SU-DHL-6 (cell line): ENCODE measurements around the gene EIF2AK3.

Experiments used
- EZH2phosphoT487 ChIP-seq: fragments of 200-600 bp; sonication (generic), shearing (Covaris generic); conservative IDR thresholded peaks from 2 replicates; pipeline ENCODE4 v1.6.1; 2018; ENCODE audit warnings: mild to moderate bottlenecking, antibody characterized with exemption, low read length, moderate library complexity, mixed read lengths
- TF ChIP-seq, protein P1 (sequence below): fragments of 200-600 bp; sonication (generic); IDR thresholded peaks from one replicate; pipeline ENCODE4 v1.5.1; 2017; ENCODE audit warnings: antibody characterized with exemption, mild to moderate bottlenecking, low read length, moderate library complexity; ENCODE audit not compliant: insufficient read depth, poor library complexity, severe bottlenecking

DNA sequence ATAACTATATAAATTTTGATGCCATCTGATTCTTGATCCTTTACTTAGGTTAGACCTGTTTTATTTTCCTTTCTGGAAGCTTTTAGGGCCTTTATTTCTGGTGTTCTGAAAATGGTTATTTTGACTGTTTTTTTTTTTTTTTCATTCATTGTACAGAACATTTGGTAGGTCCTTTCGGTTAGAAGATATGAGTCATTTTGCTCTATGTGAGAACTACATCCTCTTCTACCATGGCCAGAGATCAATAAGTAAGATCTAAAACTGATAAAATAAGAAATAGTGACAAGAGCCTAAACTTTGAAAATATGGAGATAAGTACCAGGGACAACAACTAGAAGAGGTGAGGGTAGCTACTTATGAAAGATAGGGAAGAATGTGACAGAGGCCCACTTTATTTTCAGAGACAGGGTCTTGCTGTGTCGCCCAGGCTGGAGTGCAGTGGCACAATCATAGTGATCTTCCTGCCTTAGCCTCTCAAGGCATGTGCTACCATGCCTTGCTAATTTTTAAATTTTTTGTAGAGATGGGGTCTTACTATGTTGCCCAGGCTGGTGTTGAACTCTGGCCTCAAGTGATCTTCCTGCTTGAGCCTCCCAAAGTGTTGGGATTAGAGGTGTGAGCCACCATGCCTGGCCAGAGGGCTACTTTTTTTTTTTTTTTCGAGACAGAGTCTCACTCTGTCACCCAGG is 66.5 kb downstream of the EIF2AK3 start:
- TF ChIP-seq, protein P1, sequence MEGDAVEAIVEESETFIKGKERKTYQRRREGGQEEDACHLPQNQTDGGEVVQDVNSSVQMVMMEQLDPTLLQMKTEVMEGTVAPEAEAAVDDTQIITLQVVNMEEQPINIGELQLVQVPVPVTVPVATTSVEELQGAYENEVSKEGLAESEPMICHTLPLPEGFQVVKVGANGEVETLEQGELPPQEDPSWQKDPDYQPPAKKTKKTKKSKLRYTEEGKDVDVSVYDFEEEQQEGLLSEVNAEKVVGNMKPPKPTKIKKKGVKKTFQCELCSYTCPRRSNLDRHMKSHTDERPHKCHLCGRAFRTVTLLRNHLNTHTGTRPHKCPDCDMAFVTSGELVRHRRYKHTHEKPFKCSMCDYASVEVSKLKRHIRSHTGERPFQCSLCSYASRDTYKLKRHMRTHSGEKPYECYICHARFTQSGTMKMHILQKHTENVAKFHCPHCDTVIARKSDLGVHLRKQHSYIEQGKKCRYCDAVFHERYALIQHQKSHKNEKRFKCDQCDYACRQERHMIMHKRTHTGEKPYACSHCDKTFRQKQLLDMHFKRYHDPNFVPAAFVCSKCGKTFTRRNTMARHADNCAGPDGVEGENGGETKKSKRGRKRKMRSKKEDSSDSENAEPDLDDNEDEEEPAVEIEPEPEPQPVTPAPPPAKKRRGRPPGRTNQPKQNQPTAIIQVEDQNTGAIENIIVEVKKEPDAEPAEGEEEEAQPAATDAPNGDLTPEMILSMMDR = no peak
- TF ChIP-seq EZH2phosphoT487 = no peak
